Mucosa of rectum (tissue), 2 donors: ENCODE data around the gene CAMTA1.
"Not testable (repeated sequence)": the region's sequence is repeated elsewhere in the genome, so short reads cannot be mapped to it uniquely, and the experiment has no call there.

Experiments used
- H3K27ac ChIP-seq, 2 donors: one replicate each; pipeline ENCODE4 v1.7.0; 2013; ENCODE audit warnings: inconsistent platforms in 2 of 2, low read depth in 2 of 2, low read length in 2 of 2
- H3K27me3 ChIP-seq, 2 donors: one replicate each; pipeline ENCODE4 v1.7.0; 2013; ENCODE audit warnings: low read length in 2 of 2; ENCODE audit not compliant: control insufficient read depth in 2 of 2, insufficient read depth in 2 of 2
- H3K36me3 ChIP-seq, 2 donors: one replicate each; pipeline ENCODE4 v1.7.0; 2013; ENCODE audit warnings: low read length in 2 of 2; ENCODE audit not compliant: control insufficient read depth in 2 of 2, insufficient read depth in 2 of 2
- H3K4me1 ChIP-seq, 2 donors: one replicate each; pipeline ENCODE4 v1.7.0; 2013; ENCODE audit warnings: low read length in 2 of 2, mild to moderate bottlenecking in 1 of 2; ENCODE audit not compliant: control insufficient read depth in 2 of 2, insufficient read depth in 2 of 2
- H3K4me3 ChIP-seq, 2 donors: one replicate each; pipeline ENCODE4 v1.7.0; 2013; ENCODE audit warnings: low read length in 2 of 2
- H3K9ac ChIP-seq, 2 donors: one replicate each; pipeline ENCODE4 v1.7.0; 2013; ENCODE audit warnings: low read length in 2 of 2, low read depth in 1 of 2, mild to moderate bottlenecking in 1 of 2
- H3K9me3 ChIP-seq, 2 donors: one replicate each; pipeline ENCODE4 v1.7.0; 2013; ENCODE audit warnings: low read length in 2 of 2; ENCODE audit not compliant: control insufficient read depth in 2 of 2
- donor health status: healthy.
- donor health status: Normal muscosa, but diverticular disease.

CAMTA1 gene

DNA sequence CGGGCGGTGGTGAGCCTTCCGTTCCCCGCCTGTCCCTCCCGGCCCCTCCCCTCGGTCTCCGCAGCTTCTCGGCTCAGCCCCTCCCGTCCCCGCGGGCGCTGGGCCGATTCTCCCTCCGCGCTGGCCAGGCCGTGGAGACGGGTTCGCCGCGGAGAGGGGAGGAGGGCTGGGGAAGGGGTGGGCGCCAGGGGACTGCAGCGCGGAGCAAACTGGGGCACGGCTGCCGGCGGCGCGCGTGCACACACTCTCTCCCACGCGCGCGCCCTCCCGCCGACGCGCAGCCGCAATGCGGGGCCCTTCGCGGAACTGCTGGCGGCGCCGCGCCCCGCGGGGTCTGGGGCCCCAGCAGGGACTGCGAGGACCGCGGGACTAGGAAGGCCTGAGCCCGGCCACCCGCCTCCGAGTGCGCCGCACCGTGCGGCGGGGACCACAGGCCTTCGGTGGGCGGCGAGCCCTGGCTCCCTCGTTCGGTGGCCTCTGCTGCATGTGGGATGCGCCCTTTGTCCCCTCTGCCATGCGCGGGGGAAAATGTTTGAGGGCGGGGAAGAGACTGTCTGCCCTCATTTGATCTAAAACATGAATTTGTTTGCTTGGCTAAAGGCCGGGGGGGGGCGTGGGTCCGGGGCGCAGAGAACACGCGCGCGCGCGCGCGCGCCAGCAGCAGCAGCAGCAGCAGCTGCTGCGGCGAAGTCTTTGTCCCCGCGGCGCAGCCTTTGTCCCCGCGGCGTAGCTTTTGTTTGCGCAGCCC is 895.1 kb downstream of the CAMTA1 start:
- Histone ChIP-seq H3K27ac (peak overlapping the region; percentile 16 to 37), H3K9me3 (no peaks in the 10 kb centered on the region), H3K4me1 (peaks cover 15 to 21% of the 10 kb centered on the region in 2 donors), H3K27me3 (no peaks in the 10 kb centered on the region), H3K9ac (peak overlapping the region; percentile 56 to 74), H3K36me3 (no peaks in the 10 kb centered on the region), H3K4me3 (peak overlapping the region; percentile 63 to 74)

GRCh38 chr1:7680955-7681268 is 895.7 kb downstream of the CAMTA1 start:
- no peaks in the 10 kb centered on the region for H3K27me3 ChIP-seq
- H3K36me3 ChIP-seq, result no peaks in the 10 kb centered on the region
- H3K4me1 ChIP-seq, result peaks cover 15 to 21% of the 10 kb centered on the region in 2 donors
- peak overlapping the region in 1 of 2 donors; percentile 74 for H3K9ac ChIP-seq
- H3K4me3 ChIP-seq, result peak overlapping the region; percentile 63 to 74
- no peak overlapping the region for H3K27ac ChIP-seq
- no peaks in the 10 kb centered on the region for H3K9me3 ChIP-seq

GRCh38 chr1:7681401-7681800 is 896.1 kb downstream of the CAMTA1 start:
- no peaks in the 10 kb centered on the region for H3K36me3 ChIP-seq
- no peak overlapping the region for H3K4me3 ChIP-seq
- no peak overlapping the region for H3K27ac ChIP-seq
- H3K27me3 ChIP-seq, result no peaks in the 10 kb centered on the region
- no peak overlapping the region for H3K9ac ChIP-seq
- H3K9me3 ChIP-seq, result no peaks in the 10 kb centered on the region
- H3K4me1 ChIP-seq, result peaks cover 15 to 21% of the 10 kb centered on the region in 2 donors

DNA sequence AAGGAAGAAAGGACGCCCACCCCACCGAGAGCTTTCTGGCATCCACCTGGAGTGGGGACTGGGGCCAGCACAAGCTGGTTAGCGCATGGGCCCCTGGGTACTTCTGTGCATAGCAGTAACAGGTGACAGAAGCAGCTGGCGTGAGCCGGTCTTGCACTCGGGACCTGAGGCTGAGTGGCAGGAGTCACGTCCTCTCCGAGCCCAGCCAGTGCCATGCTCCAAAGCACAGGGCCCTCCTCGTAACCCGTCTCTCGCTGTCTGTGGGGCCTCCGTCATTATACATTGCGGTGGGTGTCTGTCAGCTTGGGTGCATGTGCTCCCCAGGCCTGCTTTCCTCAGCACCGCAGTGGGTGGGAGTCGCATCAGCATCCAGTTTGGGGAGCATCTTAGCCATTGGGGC is 898.3 kb downstream of the CAMTA1 start:
- Histone ChIP-seq H3K9ac (no peak overlapping the region), H3K4me3 (no peak overlapping the region), H3K27ac (no peak overlapping the region), H3K36me3 (no peaks in the 10 kb centered on the region), H3K4me1 (peaks cover 13 to 17% of the 10 kb centered on the region in 2 donors), H3K9me3 (no peaks in the 10 kb centered on the region), H3K27me3 (no peaks in the 10 kb centered on the region)

- Histone ChIP-seq H3K27ac (no peak overlapping the region), H3K9ac (no peak overlapping the region), H3K4me1 (peaks cover 7 to 12% of the 10 kb centered on the region in 2 donors), H3K36me3 (no peaks in the 10 kb centered on the region), H3K9me3 (no peaks in the 10 kb centered on the region), H3K4me3 (no peak overlapping the region), H3K27me3 (no peaks in the 10 kb centered on the region)
These were observed 898.9 kb downstream of the CAMTA1 start for GRCh38 chr1:7684132-7684531.

- Histone ChIP-seq H3K9me3 (no peaks in the 10 kb centered on the region), H3K4me3 (no peak overlapping the region), H3K27ac (no peak overlapping the region), H3K4me1 (peaks cover 0 to 3% of the 10 kb centered on the region in 2 donors), H3K36me3 (no peaks in the 10 kb centered on the region), H3K27me3 (no peaks in the 10 kb centered on the region), H3K9ac (no peak overlapping the region)
These were observed 899.8 kb downstream of the CAMTA1 start for GRCh38 chr1:7684861-7685635.

DNA sequence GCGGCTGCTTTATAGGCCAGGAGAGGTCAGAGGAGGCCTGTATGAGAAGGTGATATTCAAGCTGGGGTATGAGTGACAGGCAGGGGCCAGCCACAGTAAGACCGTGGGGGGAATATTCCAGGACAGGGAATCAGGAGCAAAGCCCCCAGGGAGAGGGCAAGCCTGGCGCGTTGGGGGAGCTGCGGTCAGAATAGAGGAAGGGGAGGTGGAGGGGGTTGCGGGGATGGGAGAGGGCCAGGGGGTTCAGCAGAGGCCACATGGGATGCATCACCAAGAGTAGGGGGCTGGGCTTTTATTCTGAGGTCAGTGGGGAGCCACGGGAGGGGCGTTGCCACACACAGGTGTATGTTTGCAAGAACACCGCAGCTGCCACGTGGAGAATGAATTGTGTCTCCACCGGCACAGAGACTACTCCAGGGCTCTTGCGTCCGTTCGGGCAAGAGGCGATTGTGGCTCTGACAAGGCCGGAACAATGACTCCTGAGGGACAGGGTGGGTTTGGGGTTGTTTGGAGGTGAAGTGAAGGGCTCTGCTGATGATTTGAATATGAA is 901.1 kb downstream of the CAMTA1 start:
- no peaks in the 10 kb centered on the region for H3K27me3 ChIP-seq
- H3K4me1 ChIP-seq, result no peaks in the 10 kb centered on the region
- no peak overlapping the region for H3K4me3 ChIP-seq
- H3K27ac ChIP-seq, result no peak overlapping the region
- H3K36me3 ChIP-seq, result no peaks in the 10 kb centered on the region
- H3K9me3 ChIP-seq, result no peaks in the 10 kb centered on the region
- H3K9ac ChIP-seq, result no peak overlapping the region

- no peaks in the 10 kb centered on the region for H3K9me3 ChIP-seq
- H3K4me3 ChIP-seq, result no peak overlapping the region
- H3K27ac ChIP-seq, result no peak overlapping the region
- no peak overlapping the region for H3K9ac ChIP-seq
- no peaks in the 10 kb centered on the region for H3K4me1 ChIP-seq
- no peaks in the 10 kb centered on the region for H3K36me3 ChIP-seq
- H3K27me3 ChIP-seq, result no peaks in the 10 kb centered on the region
These were observed 902.2 kb downstream of the CAMTA1 start for GRCh38 chr1:7687411-7687810.

- H3K4me1 ChIP-seq, result no peaks in the 10 kb centered on the region
- no peaks in the 10 kb centered on the region for H3K27me3 ChIP-seq
- no peaks in the 10 kb centered on the region for H3K36me3 ChIP-seq
- H3K9me3 ChIP-seq, result peaks cover 0 to 3% of the 10 kb centered on the region in 2 donors
- no peak overlapping the region for H3K4me3 ChIP-seq
- no peak overlapping the region for H3K27ac ChIP-seq
- H3K9ac ChIP-seq, result no peak overlapping the region
These were observed 903.4 kb downstream of the CAMTA1 start for GRCh38 chr1:7688659-7689058.

GRCh38 chr1:7689307-7689706 is 904.1 kb downstream of the CAMTA1 start:
- H3K27ac ChIP-seq, H3K4me3 ChIP-seq, H3K36me3 ChIP-seq, H3K9ac ChIP-seq, H3K9me3 ChIP-seq, H3K27me3 ChIP-seq, H3K4me1 ChIP-seq: not testable (repeated sequence)
